ENCODE results near the gene LIN28A.

Gene LIN28A

DNA sequence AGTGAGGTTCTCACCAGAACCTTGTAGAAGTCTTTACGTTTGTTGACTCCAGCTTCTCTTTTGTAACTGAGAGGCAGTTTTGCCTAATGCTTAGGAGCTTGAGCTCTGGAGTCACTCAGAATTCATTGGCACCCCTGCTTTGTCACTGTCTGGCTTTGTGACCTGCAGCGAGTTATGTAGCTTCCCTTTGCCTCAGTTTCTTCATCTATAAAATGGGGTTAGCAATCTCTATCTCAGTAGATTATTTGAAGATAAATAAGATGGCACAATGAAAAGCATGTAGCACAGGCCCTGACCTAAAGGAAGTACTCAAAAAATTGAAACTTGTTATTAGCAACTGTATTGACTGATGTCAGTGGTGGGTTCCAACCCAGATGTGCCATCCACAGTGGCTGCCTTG is 29.6 kb downstream of the LIN28A start:
- DNase-seq = no peak

- no peak for DNase-seq
Measured at GRCh38 chr1:26449868-26450267, 39.3 kb downstream of the LIN28A start.

- no peak for DNase-seq
Measured at GRCh38 chr1:26450908-26451307, 40.3 kb downstream of the LIN28A start.

- DNase-seq = no peak
Measured at GRCh38 chr1:26452459-26453183, 42.0 kb downstream of the LIN28A start.

- DNase-seq = no peak
Measured at GRCh38 chr1:26459148-26459547, 48.5 kb downstream of the LIN28A start.

- no peak for DNase-seq
Measured at GRCh38 chr1:26459573-26460031, 49.0 kb downstream of the LIN28A start.

GRCh38 chr1:26468911-26469310 is 58.3 kb downstream of the LIN28A start:
- DNase-seq = no peak

- no peak for DNase-seq
Measured at GRCh38 chr1:26469558-26469957, 58.9 kb downstream of the LIN28A start.

- no peak for DNase-seq
Measured at GRCh38 chr1:26470878-26471497, 60.4 kb downstream of the LIN28A start.

DNA sequence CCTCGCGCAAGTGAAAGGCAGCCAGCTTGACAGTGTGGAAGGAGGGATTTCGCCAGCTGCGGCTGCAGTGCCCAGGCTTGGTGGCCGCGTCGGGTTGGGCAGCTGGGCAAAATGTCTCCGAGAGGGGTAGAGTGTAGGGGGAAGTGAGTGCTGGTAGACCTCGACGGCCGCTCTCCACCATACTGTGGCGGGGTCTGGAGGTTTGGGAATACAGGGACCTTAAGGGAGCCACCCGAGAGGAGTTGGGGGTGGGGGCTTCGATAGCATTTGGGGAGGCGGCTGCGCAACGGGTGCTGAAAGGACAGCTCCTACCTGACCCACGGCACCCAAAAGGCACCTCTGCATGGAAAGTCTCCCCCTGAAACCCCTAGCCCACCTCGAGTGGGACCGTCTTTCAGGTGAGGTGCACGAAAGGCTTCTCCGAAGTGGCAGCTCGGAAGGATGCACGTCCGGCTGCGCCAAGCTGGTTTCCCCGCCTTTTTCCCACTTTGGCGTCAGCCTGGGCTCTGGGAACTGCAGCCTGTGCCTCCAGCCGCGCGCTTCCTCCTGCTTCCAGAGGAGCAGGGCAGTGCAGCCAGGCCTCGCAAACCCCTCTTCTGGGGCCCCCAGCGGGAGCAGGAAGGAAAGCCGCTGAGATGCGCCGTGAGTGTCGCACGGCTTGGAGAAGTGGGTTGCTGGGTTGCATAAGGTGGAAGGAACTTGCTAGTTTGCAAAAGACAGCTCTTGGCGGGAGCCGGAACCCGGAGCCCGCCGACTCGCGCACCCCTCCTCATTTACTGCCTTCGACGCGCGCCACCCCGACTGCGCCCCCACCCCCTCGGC is 61.1 kb downstream of the LIN28A start:
- DNase-seq = peak; percentile 43

DNA sequence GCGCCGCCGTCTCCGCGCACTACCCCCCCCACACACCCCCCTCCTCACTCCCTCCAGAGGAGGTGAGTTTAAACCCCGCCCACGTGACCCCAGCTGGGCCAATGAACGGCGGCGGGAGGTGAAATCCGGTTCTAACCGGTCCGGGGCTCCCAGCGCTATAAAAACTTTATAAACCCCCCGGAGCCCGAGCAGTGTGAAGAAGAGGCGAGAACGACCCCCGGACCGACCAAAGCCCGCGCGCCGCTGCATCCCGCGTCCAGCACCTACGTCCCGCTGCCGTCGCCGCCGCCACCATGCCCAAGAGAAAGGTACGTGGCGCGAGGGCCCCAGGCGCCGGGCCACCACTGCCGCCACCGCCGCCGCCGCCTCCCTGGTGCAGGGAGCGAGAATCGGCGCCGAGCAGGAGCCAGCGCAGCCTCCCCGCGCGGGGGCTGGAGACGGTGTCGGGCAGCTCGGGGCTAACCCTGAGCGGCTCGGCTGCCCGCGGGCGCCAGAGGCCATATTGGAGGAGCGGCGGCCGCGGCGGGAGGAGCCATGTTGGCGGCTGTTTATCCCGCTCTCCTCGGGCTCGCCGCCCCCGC is 61.8 kb downstream of the LIN28A start, which contains the start of gene HMGN2:
TSS of gene HMGN2 (plus strand) at position 121 of the 581 bp plus-strand sequence. CDS start at position 294, 173 bp downstream.
- DNase-seq = peak; percentile 91

DNA sequence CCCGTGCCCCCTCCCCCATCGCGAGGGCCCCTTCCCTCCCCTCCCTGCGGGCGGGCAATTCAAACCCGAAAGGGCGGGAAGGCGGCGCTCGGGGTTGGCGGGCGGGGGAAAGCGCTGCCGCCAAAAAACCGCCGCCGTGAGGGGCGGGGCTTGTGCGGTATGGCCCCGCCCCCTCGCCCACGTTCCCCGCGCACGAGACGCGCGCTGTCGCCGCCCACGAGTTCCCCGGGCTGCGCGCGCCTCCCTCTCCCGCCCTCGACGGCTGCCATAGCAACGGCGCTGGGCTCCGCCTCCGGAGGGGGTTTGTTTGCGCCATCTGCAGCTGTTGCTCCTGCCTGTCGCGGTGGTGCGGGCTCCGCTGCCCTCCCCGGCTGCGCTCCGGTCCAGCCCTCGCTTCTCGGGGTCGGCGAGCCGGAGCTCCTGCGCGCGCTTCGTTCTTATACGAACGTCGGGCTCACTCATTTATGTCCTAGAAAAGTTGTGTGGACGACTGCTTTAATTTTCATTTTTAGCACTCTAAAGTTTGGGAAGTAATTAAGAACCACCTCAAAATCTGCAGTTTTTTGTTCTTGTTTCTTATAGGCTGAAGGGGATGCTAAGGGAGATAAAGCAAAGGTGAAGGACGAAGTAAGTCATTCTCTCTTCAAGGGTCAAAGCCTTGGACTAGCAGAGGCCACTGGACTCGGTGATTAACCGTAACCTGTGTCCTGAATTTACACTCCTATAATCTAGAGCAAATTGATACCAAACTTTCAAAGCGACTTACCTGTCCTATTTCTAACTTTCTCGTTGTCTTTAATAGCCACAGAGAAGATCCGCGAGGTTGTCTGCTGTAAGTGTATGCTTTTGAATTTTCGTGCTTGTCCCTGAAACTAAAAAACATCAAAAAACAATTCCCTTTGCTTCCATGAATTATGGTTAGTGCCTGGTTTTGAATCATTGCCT is 62.6 kb downstream of the LIN28A start:
- peak; percentile 95 for DNase-seq

DNA sequence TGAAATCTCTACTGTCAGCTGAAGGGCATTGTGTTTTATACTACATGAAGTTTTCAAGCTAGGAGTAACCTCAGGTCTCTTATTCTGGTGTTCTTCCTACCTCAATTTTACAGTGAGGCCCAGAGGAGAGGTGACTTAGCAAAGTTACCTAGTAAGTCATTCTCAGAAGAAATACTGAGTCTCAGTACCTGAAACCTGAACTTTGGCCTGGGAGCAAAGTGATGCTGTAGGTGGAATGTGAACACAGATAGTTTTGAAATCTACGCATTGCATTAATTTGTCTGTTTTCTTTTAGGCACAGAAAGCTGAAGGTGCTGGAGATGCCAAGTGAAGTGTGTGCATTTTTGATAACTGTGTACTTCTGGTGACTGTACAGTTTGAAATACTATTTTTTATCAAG is 64.2 kb downstream of the LIN28A start:
- DNase-seq = no peak

- DNase-seq = no peak
Measured at GRCh38 chr1:26475989-26476388, 65.4 kb downstream of the LIN28A start.

- DNase-seq = no peak
Measured at GRCh38 chr1:26476958-26477357, 66.3 kb downstream of the LIN28A start.

DNA sequence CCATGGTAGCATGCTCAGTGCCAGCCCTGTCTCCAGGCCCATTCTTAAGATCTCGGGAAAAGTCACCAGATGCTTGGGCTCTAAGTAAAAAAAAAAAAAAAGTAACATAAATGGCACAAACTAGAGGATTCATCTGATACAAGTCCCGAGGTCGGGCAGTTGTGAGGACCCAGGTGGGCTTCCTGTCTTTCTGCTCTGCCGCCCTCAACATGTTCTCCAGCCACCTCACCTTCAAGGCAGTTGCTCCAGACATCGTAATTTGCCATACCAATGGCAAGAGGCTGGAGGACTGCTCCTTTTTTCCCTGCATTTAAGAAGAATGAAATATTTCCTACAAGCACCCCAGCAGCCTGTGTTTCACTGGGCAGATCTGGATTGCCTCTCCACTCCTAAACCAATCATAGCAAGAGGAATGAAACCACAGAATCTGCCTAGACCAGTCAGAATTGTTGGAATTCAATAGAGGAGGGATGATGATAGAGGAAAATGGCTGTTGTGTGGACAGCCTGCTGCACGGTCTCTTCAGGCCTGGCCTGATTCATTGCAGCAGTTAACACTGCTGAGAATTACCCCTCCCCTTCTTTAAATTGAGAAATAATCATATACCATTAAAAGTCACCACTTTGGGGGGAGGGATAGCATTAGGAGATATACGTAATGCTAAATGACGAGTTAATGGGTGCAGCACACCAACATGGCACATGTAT is 67.0 kb downstream of the LIN28A start:
- DNase-seq = no peak

DNA sequence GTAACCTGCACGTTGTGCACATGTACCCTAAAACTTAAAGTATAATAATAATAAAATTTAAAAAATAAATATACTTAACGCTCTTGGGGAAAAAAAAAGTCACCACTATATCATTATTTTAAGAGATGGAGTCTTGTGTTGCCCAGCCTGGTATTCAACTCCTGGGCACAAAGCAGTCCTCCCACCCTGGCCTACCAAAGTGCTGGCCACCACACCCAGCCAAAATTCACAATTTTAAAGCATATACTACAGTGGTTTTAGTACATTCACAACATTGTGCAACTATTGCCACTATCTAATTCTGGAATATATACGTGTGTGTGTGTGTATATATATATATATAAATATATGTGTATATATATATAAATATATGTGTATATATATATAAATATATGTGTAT is 67.5 kb downstream of the LIN28A start:
- no peak for DNase-seq

GRCh38 chr1:26478988-26479387 is 68.4 kb downstream of the LIN28A start:
- DNase-seq = no peak
